ENCODE measurements around the gene PLPPR2.
"Not testable (repeated sequence)": the region's sequence is repeated elsewhere in the genome, so short reads cannot be mapped to it uniquely, and the experiment has no call there.

PLPPR2 gene, protein sequence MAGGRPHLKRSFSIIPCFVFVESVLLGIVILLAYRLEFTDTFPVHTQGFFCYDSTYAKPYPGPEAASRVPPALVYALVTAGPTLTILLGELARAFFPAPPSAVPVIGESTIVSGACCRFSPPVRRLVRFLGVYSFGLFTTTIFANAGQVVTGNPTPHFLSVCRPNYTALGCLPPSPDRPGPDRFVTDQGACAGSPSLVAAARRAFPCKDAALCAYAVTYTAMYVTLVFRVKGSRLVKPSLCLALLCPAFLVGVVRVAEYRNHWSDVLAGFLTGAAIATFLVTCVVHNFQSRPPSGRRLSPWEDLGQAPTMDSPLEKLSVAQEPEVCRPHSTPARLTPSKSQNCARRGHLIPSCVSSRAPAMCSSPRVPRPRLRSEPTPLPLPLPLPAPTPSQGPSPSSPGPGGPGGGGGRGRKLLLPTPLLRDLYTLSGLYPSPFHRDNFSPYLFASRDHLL

DNA sequence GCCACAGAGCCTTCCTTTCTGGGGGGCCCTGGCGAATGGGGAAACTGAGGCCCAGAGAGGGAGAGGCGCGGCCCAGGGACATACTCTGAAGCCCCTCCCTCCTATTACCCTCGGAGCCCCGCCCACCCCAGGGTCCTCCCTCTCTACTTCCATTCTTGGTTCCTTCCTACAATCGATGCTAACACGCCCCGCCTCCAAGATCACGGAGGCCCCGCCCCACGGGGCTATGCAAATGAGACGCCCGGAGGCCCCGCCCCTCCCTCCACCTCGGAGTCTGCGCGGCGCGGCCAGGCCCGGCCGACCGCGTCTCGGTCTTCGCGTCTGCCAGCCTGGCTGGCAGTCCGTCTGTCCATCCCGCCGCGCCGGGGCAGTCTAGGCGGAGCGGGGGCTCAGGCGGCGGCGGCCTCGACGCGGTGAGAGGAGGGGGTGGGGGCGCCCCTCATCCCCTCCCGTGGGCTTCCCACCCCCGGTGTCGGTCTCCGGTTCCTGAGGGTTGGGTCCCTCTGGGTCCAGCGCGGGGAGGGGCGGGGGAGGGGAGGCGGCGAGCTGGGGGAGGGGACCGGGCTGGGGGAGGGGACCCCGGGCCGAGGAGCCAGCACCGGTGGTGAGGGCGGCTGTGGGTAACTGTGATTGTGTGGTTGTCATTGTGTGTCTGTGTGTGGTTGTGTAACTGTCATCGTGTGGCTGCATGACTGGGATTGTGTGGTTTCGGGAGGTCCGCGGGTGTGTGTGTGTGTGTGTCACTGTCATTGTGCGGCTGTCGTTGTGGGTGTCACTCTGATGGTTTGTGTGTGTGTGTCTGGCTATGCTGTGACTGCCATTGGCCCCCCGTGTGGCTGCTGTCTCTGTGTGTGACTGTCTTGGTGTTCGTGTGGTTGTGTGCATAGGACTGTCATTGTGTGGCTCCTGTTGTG is at the start of gene PLPPR2:
Gene PLPPR2, plus strand, starts transcription at position 273 of the 914 bp plus-strand sequence. CDS start 2,242 bp downstream, outside the sequence.
- ATAC-seq, result peak; percentile 77
- peak; percentile 86 for DNase-seq
- H3K27me3 Mint-ChIP-seq, result peaks cover 6% of the 10 kb centered on the region
- peaks cover 7% of the 10 kb centered on the region for H3K4me1 Mint-ChIP-seq
- H3K9me3 Mint-ChIP-seq, result no peaks in the 10 kb centered on the region
- H3K27ac Mint-ChIP-seq, result peak within 1 kb of the TSS; percentile 51
- no peaks in the 10 kb centered on the region for H3K36me3 Mint-ChIP-seq (ENCODE audit: low read depth)
- peak within 1 kb of the TSS; percentile 69 for H3K4me3 Mint-ChIP-seq

DNA sequence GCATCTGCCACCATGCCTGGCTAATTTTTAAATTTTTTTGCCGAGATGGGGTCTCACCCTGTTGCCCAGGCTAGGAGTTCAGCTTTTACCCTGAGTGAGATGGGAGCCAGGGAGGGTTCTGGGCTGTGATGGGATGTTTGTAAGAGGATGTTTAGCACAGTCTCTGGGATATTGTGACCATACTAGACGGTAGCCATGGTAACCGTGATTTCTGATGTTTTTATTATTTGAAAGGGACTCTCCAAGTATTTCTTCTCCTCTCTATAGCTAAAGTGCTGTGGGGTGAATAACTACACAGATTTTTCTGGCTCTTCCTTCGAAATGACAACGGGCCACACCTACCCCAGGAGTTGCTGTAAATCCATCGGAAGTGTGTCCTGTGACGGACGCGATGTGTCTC is 48.9 kb upstream of the PLPPR2 start:
- DNase-seq (no peak), ATAC-seq (no peak)
- H3K27ac Mint-ChIP-seq, result no peak overlapping the region
- no peaks in the 10 kb centered on the region for H3K36me3 Mint-ChIP-seq (ENCODE audit: low read depth)
- peaks cover 6% of the 10 kb centered on the region for H3K27me3 Mint-ChIP-seq
- H3K9me3 Mint-ChIP-seq, result no peaks in the 10 kb centered on the region
- H3K4me3 Mint-ChIP-seq, result no peak overlapping the region
- H3K4me1 Mint-ChIP-seq, result no peaks in the 10 kb centered on the region

GRCh38 chr19:11320278-11320995 is 34.8 kb upstream of the PLPPR2 start:
- DNase-seq; H3K36me3 Mint-ChIP-seq (ENCODE audit: low read depth); H3K9me3 Mint-ChIP-seq; H3K4me3 Mint-ChIP-seq; ATAC-seq; H3K27ac Mint-ChIP-seq: not testable (repeated sequence)
- Mint-ChIP-seq H3K4me1 (peaks cover 23% of the 10 kb centered on the region), H3K27me3 (peaks cover 26% of the 10 kb centered on the region)

DNA sequence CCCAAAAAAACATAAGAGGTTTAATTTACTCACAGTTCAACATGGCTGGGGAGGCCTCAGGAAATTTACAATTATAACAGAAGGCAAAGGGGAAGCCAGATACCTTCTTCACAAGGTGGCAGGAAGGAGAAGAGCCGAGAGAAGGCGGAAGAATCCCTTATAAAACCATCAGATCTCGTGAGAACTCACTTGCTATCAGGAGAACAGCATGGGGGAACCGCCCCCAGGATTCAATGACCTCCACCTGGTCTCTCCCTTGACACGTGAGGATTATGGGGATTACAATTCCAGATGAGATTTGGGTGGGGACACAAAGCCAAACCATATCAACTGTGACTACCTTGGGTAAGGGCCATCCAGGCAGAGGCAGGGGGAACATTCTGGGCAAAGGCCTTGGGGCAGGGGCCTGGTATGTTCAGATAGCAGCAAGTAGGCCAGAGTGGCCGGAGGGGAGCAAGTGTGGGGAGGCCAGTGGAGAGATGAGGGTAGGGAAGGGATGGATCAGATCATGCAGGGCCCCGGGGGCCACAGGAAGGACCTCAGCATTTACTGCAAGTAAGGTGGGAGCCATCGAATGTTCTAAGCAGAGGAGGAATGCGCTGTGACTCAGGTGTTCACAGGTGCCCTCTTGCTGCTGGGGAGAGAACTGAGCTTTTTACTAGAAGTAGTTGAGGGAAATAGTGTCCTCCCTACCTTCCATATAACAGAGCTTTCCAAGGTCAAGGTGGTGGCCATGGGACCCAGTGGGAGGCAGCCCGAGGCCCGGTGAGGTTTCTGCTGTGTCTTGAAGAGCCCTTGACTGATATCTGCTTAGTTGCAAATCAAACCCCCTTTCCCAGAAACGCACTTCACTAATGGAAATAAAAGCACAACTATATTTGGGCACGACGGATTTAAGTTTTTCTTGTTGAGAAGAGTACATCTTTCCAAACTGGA is 33.8 kb upstream of the PLPPR2 start:
- peaks cover 20% of the 10 kb centered on the region for H3K4me1 Mint-ChIP-seq
- DNase-seq (no peak), ATAC-seq (no peak)
- no peaks in the 10 kb centered on the region for H3K9me3 Mint-ChIP-seq
- H3K27me3 Mint-ChIP-seq, result peaks cover 26% of the 10 kb centered on the region
- no peak overlapping the region for H3K4me3 Mint-ChIP-seq
- no peak overlapping the region for H3K27ac Mint-ChIP-seq
- no peaks in the 10 kb centered on the region for H3K36me3 Mint-ChIP-seq (ENCODE audit: low read depth)

GRCh38 chr19:11322269-11323024 is 32.8 kb upstream of the PLPPR2 start:
- Mint-ChIP-seq H3K27ac (no peak overlapping the region), H3K9me3 (no peaks in the 10 kb centered on the region), H3K36me3 (ENCODE audit: low read depth) (no peaks in the 10 kb centered on the region), H3K27me3 (peaks cover 23% of the 10 kb centered on the region), H3K4me3 (no peak overlapping the region), H3K4me1 (peaks cover 20% of the 10 kb centered on the region)
- no peak for DNase-seq
- no peak for ATAC-seq

DNA sequence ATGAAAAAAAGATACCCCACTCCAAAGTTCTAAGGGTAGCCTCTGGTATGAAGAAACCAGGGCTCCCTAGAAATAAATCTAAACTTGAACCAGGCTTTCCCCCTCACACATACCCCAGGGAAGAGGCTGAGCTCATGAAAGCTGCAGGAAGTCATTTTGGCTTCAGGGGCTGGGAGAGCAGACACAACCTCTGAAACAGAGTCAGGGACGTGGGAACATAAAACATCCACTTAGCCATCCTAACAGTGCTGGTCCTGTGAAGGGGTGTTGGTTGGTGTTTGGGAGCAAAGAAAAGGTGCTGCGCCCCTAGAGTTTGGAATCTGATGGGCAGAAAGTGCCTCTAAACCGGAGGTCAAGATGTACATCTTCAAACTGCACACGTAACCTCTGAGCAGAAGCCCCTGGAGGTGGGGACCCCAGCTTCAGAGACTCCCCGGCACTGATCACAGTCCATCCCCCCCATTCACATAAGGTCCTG is 31.6 kb upstream of the PLPPR2 start:
- Mint-ChIP-seq H3K36me3 (ENCODE audit: low read depth) (no peaks in the 10 kb centered on the region), H3K4me3 (peak overlapping the region; percentile 24), H3K27me3 (peaks cover 14% of the 10 kb centered on the region), H3K27ac (peak overlapping the region; percentile 67), H3K9me3 (no peaks in the 10 kb centered on the region), H3K4me1 (peaks cover 19% of the 10 kb centered on the region)
- DNase-seq (no peak), ATAC-seq (no peak)

- H3K4me3 Mint-ChIP-seq, result peak overlapping the region; percentile 24
- peaks cover 10% of the 10 kb centered on the region for H3K27me3 Mint-ChIP-seq
- H3K4me1 Mint-ChIP-seq, result peaks cover 19% of the 10 kb centered on the region
- H3K9me3 Mint-ChIP-seq, result no peaks in the 10 kb centered on the region
- H3K27ac Mint-ChIP-seq, result peak overlapping the region; percentile 67
- DNase-seq (peak; percentile 37), ATAC-seq (peak; percentile 52)
- no peaks in the 10 kb centered on the region for H3K36me3 Mint-ChIP-seq (ENCODE audit: low read depth)
These were observed 31.1 kb upstream of the PLPPR2 start for GRCh38 chr19:11324079-11324661.

DNA sequence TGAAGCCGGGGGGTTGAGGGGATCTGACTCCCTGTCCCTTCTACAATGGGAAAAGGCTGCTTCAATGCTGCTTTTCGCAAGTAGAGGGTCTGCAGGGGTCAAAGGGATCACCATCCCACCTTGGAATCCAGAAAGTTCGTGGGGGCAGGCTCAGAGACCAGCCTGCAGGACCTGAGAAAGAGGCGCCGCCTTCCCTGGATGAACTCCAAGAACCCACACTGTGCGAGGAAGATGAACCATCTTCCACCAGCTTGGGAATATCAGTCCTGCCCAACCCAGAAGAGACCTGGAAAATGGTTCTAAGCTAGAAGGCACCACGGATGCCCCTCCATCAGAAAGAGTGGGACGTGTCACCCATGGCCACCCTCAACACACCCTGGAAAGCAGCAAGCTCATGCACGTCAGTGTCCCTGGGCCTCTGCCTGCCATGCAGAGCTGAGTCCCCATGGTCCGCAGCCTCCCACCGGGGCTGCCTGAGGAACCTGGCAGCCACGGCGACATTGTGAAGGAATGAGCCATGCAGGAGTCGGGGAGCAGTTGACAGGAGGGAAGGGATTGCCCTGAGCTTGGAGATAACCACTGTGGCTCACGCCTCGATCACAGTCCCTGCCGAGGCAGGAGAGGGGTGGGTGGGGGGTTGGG is 30.4 kb upstream of the PLPPR2 start:
- Mint-ChIP-seq H3K27ac (no peak overlapping the region), H3K4me3 (no peak overlapping the region), H3K27me3 (peaks cover 9% of the 10 kb centered on the region), H3K9me3 (no peaks in the 10 kb centered on the region), H3K36me3 (ENCODE audit: low read depth) (no peaks in the 10 kb centered on the region), H3K4me1 (peaks cover 19% of the 10 kb centered on the region)
- DNase-seq, result no peak
- no peak for ATAC-seq

DNA sequence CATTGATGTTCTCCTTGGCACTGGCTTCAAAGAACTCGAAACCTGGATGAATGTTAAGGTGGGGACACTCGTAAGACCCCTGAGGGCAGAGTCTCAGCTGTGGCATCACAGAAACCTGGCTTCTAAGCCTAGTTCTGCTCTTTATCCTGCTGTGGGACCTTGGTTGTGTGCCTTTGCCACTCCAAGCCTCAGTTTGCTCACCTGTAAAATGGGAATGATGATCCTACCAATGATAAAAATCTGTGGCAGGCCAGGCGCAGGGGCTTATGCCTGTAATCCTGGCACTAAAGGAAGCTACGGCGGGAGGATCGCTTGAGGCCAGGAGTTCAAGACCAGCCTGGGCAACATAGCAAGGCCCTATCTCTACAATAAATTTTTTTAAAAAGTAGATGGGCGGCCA is 29.7 kb upstream of the PLPPR2 start:
- DNase-seq, result no peak
- no peak overlapping the region for H3K4me3 Mint-ChIP-seq
- no peaks in the 10 kb centered on the region for H3K36me3 Mint-ChIP-seq (ENCODE audit: low read depth)
- ATAC-seq, result no peak
- H3K27ac Mint-ChIP-seq, result no peak overlapping the region
- H3K9me3 Mint-ChIP-seq, result no peaks in the 10 kb centered on the region
- H3K27me3 Mint-ChIP-seq, result peaks cover 7% of the 10 kb centered on the region
- H3K4me1 Mint-ChIP-seq, result peaks cover 19% of the 10 kb centered on the region

DNA sequence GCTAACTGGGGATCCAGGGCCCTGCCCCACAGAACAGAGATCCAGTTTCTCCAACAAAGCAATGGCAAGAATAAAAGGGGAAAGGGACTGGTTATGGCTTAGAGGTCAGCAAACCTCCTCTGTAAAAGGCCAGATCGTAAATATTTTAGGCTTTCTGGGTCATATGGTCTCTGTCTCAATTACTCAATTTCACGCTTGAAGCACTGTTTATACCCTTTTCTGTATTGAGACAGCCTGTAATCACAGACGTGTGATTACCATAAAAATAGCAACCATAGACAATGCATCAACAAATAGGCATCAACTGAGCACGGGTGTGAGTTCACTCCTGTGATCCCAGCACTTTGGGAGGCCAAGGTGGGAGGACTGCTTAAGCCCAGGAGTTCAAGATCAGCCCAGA is 25.1 kb upstream of the PLPPR2 start:
- peaks cover under 1% of the 10 kb centered on the region for H3K36me3 Mint-ChIP-seq (ENCODE audit: low read depth)
- no peak overlapping the region for H3K4me3 Mint-ChIP-seq
- no peaks in the 10 kb centered on the region for H3K4me1 Mint-ChIP-seq
- no peak overlapping the region for H3K27ac Mint-ChIP-seq
- DNase-seq, result no peak
- no peaks in the 10 kb centered on the region for H3K9me3 Mint-ChIP-seq
- ATAC-seq, result no peak
- no peaks in the 10 kb centered on the region for H3K27me3 Mint-ChIP-seq

DNA sequence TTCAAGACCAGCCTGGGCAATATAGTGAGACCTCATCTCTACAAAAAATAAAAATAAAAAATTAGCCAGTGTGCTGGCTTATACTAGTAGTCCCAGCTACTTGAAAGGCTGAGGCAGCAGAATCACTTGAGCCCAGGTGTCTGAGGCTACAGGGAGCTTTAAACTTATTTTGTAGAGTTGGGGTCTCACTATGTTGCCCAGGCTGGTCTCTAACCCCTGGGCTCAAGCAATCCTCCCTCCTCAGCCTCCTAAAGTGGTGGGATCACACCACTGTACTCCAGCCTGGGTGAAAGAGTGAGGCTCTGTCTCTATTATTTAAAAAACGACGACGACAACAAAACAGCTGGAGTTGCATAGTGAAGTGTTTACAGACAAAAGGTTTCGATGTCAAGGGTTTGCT is 23.7 kb upstream of the PLPPR2 start:
- H3K27ac Mint-ChIP-seq, result no peak overlapping the region
- no peaks in the 10 kb centered on the region for H3K9me3 Mint-ChIP-seq
- H3K4me1 Mint-ChIP-seq, result no peaks in the 10 kb centered on the region
- no peak overlapping the region for H3K4me3 Mint-ChIP-seq
- H3K36me3 Mint-ChIP-seq (ENCODE audit: low read depth), result peaks cover 4% of the 10 kb centered on the region
- no peaks in the 10 kb centered on the region for H3K27me3 Mint-ChIP-seq
- DNase-seq (no peak), ATAC-seq (no peak)

- no peaks in the 10 kb centered on the region for H3K27me3 Mint-ChIP-seq
- H3K4me1 Mint-ChIP-seq, result peaks cover 8% of the 10 kb centered on the region
- ATAC-seq, result no peak
- H3K9me3 Mint-ChIP-seq, result no peaks in the 10 kb centered on the region
- H3K4me3 Mint-ChIP-seq, result no peak overlapping the region
- peaks cover 4% of the 10 kb centered on the region for H3K36me3 Mint-ChIP-seq (ENCODE audit: low read depth)
- H3K27ac Mint-ChIP-seq, result no peak overlapping the region
- DNase-seq, result no peak
These were observed 22.4 kb upstream of the PLPPR2 start for GRCh38 chr19:11332822-11333221.

Data from activated naive CD8-positive, alpha-beta T cell treated with anti-CD3 and anti-CD28 coated beads, Interleukin-2, amount 50 U/mL, for 24 hours (primary cell).